Trophoblast cell (in vitro differentiated cells and primary cell): ENCODE data around the gene ERCC2.
A peak's percentile ranks its signal among the peaks of the same experiment; 100 is the strongest.

Experiments used
- DNase-seq, 2 donors: peaks; one replicate each; pipeline ENCODE4 v3.0.0-alpha.2; 2016
- H2AFZ ChIP-seq: 2 replicates; pipeline ENCODE4 v1.6.1; 2013; ENCODE audit warnings: low read length, moderate library complexity, mild to moderate bottlenecking; ENCODE audit not compliant: insufficient read depth, poor library complexity
- H2AK5ac ChIP-seq: 2 replicates; pipeline ENCODE4 v1.6.1; 2013; ENCODE audit warnings: mild to moderate bottlenecking, low read length
- H2BK120ac ChIP-seq: 2 replicates; pipeline ENCODE4 v1.6.1; 2013; ENCODE audit warnings: low read length, mild to moderate bottlenecking, moderate library complexity; ENCODE audit not compliant: insufficient read depth, poor library complexity
- H2BK12ac ChIP-seq: 2 replicates; pipeline ENCODE4 v1.6.1; 2013; ENCODE audit warnings: mild to moderate bottlenecking, low read length, moderate library complexity
- H2BK5ac ChIP-seq: 2 replicates; pipeline ENCODE4 v1.6.1; 2013; ENCODE audit warnings: low read length, low read depth, moderate library complexity, mild to moderate bottlenecking; ENCODE audit not compliant: poor library complexity
- H3K14ac ChIP-seq: 2 replicates; pipeline ENCODE4 v1.6.1; 2013; ENCODE audit warnings: mild to moderate bottlenecking, low read length
- H3K18ac ChIP-seq: 2 replicates; pipeline ENCODE4 v1.6.1; 2013; ENCODE audit warnings: mild to moderate bottlenecking, low read length
- H3K23ac ChIP-seq: 2 replicates; pipeline ENCODE4 v1.6.1; 2013; ENCODE audit warnings: low read length
- H3K27ac ChIP-seq: 2 replicates; pipeline ENCODE4 v1.5.1; 2013; ENCODE audit warnings: low read depth, mild to moderate bottlenecking, inconsistent platforms, low read length, moderate library complexity
- H3K27me3 ChIP-seq: 2 replicates; pipeline ENCODE4 v1.6.1; 2013; ENCODE audit warnings: inconsistent platforms, mild to moderate bottlenecking, low read length, moderate library complexity; ENCODE audit not compliant: insufficient read depth
- H3K36me3 ChIP-seq, 2 experiments: 1 replicate in 1 of 2; 2 replicates in 1 of 2; pipeline ENCODE4 v1.6.1; 2013; ENCODE audit warnings: low read length in 2 of 2, mild to moderate bottlenecking in 2 of 2, moderate library complexity in 1 of 2; ENCODE audit not compliant: insufficient read depth in 2 of 2, control insufficient read depth in 1 of 2
- H3K4ac ChIP-seq: 2 replicates; pipeline ENCODE4 v1.6.1; 2013; ENCODE audit warnings: low read depth, mild to moderate bottlenecking, low read length, moderate library complexity
- H3K4me1 ChIP-seq, 2 experiments: 1 replicate in 1 of 2; 2 replicates in 1 of 2; pipeline ENCODE4 v1.6.1; 2013; ENCODE audit warnings: low read length in 2 of 2, mild to moderate bottlenecking in 2 of 2, moderate library complexity in 1 of 2; ENCODE audit not compliant: insufficient read depth in 2 of 2, control insufficient read depth in 1 of 2
- H3K4me2 ChIP-seq: 2 replicates; pipeline ENCODE4 v1.6.1; 2013; ENCODE audit warnings: inconsistent platforms, mild to moderate bottlenecking, low read length, moderate library complexity
- H3K4me3 ChIP-seq: 2 replicates; pipeline ENCODE4 v1.5.1; 2013; ENCODE audit warnings: mild to moderate bottlenecking, low read depth, low read length, inconsistent platforms
- H3K79me1 ChIP-seq: one replicate; pipeline ENCODE4 v1.6.1; 2013; ENCODE audit warnings: low read length
- H3K79me2 ChIP-seq: 2 replicates; pipeline ENCODE4 v1.6.1; 2013; ENCODE audit warnings: low read length, mild to moderate bottlenecking; ENCODE audit not compliant: control insufficient read depth, insufficient read depth, poor library complexity
- H3K9ac ChIP-seq: 2 replicates; pipeline ENCODE4 v1.6.1; 2013; ENCODE audit warnings: mild to moderate bottlenecking, low read length
- H3K9me3 ChIP-seq: 2 replicates; pipeline ENCODE4 v1.6.1; 2013; ENCODE audit warnings: low read depth, mild to moderate bottlenecking, control low read depth, inconsistent platforms, low read length; ENCODE audit not compliant: insufficient read depth
- H4K12ac ChIP-seq: 2 replicates; pipeline ENCODE4 v1.6.1; 2013; ENCODE audit warnings: low read depth, mild to moderate bottlenecking, low read length, moderate library complexity
- H4K8ac ChIP-seq: 2 replicates; pipeline ENCODE4 v1.6.1; 2013; ENCODE audit warnings: low read depth, mild to moderate bottlenecking, low read length, moderate library complexity
- H4K91ac ChIP-seq: one replicate; pipeline ENCODE4 v1.6.1; 2013; ENCODE audit warnings: low read depth, mild to moderate bottlenecking, low read length, moderate library complexity
- WGBS: extraction: QIAGEN DNeasy Blood & Tissue Kit; methylation state at CpG from one replicate; pipeline ENCODE4 v1.1.7; 2013; ENCODE audit warnings: missing lambda C conversion rate; ENCODE audit not compliant: insufficient read length, insufficient coverage; ENCODE audit errors: extremely low coverage; 5-methylcytosine and 5-hydroxymethylcytosine counted together

ERCC2 gene

GRCh38 chr19:45391871-45392665 is 21.7 kb upstream of the ERCC2 start:
- Histone ChIP-seq H3K79me2 (no peaks in the 10 kb centered on the region), H2BK12ac (no peak overlapping the region), H3K27ac (no peak overlapping the region), H4K91ac (no peak overlapping the region), H3K23ac (no peak overlapping the region), H3K27me3 (no peaks in the 10 kb centered on the region), H3K4me1 (no peaks in the 10 kb centered on the region), H2AFZ (no peak overlapping the region), H3K4me2 (no peak overlapping the region), H3K9ac (no peak overlapping the region), H3K9me3 (peaks cover 2% of the 10 kb centered on the region), H4K8ac (no peak overlapping the region), H3K79me1 (no peaks in the 10 kb centered on the region), H3K18ac (no peak overlapping the region), H4K12ac (no peak overlapping the region), H2AK5ac (no peak overlapping the region), H3K4ac (no peak overlapping the region), H3K4me3 (no peak overlapping the region), H3K36me3 (peaks cover 49 to 57% of the 10 kb centered on the region in 2 experiments), H2BK5ac (no peak overlapping the region), H3K14ac (no peak overlapping the region), H2BK120ac (no peak overlapping the region)
- WGBS, result no CpG with 5 or more reads among the region's 21 CpGs
- no peak for DNase-seq

DNA sequence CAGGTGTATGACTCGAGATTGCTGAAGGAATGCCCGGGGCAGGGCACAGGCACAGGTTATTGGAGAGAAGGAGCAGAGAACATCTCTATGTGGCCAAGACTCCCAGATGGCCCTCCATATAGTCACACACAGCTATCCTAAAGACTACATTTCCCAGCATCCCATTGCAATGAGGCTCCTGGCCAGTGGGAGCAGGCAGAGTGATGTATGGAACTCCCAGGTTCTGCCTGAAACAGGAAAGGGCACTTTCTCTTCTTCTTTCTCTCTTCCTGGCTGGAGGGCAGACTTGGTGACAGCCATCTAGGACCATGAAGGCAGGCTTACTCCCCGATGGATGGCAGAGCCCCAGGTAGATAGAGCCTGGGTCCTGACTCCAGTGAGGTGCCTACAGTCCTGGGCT is 21.0 kb upstream of the ERCC2 start:
- Histone ChIP-seq H4K12ac (no peak overlapping the region), H3K18ac (no peak overlapping the region), H3K23ac (no peak overlapping the region), H3K79me1 (no peaks in the 10 kb centered on the region), H2AFZ (no peak overlapping the region), H3K4me2 (no peak overlapping the region), H2AK5ac (no peak overlapping the region), H3K36me3 (peaks cover 42 to 50% of the 10 kb centered on the region in 2 experiments), H3K4me3 (no peak overlapping the region), H3K9ac (no peak overlapping the region), H3K79me2 (no peaks in the 10 kb centered on the region), H3K27ac (no peak overlapping the region), H3K4ac (no peak overlapping the region), H4K8ac (no peak overlapping the region), H2BK5ac (no peak overlapping the region), H3K14ac (no peak overlapping the region), H3K27me3 (no peaks in the 10 kb centered on the region), H2BK12ac (no peak overlapping the region), H3K4me1 (no peaks in the 10 kb centered on the region), H4K91ac (no peak overlapping the region), H3K9me3 (peaks cover 2% of the 10 kb centered on the region), H2BK120ac (no peak overlapping the region)
- no CpG with 5 or more reads among the region's 3 CpGs for WGBS
- no peak for DNase-seq

DNA sequence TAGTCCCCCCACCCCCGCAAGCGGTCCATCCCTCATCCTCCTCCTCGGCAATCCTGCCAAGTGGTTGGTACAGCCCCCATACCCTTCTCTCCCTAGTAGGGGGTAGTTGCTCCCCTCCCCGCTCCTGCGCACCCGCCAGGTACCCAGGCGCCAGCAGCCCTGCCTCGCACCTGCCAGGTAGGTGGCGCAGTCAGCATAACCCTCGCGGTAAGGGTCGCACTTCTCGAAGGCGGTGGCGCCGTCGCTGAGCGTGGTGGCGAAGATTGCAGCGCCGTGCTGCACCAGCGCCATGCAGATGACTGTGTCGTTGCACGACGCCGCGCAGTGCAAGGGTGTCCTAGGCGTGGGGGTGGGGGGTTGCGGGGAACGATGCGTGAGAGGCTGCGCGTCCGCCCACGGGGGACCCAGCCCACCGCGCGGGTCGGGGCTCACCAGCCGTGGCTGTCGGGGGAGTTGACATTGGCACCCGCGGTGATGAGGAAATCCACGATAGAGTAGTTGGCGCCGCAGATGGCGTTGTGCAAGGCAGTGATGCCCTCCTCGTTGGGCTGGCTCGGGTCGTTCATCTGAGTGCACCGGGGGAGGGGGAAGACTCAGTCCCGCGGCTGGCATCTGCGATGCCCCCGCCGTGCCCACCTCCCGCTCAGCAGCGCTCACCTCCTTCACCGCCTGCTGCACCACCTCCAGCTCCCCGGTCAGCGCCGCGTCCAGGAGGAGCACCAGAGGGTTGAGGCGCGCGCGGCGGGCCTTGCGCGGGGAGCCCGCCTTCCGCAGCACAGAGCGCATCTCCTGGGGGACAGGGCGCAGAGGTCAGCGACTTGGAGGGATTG is 15.2 kb upstream of the ERCC2 start:
- WGBS, result no CpG with 5 or more reads among the region's 75 CpGs

DNA sequence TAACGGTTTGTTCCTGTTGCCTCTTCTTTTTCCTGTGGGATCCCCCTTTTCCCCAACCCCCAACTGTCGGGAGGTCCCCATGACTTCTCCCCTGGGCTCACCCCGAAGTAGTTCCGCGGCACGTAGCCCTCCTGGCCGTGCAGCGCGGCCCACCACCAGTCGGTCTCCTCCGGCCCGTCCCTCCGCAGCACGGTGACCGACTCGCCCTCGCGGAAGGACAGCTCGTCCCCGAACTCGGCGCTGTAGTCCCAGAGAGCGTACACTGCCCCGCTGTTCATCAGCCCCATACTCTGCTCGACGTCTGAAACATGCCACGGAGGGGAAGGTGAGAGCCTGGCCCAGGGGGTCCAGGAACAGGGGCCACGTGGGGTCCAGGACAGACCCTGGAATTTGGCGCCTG is 12.1 kb upstream of the ERCC2 start:
- no peak overlapping the region for H3K4me3 ChIP-seq
- no peaks in the 10 kb centered on the region for H3K4me1 ChIP-seq
- no peak overlapping the region for H4K12ac ChIP-seq
- DNase-seq, result no peak
- no peak overlapping the region for H3K14ac ChIP-seq
- no peak overlapping the region for H2BK12ac ChIP-seq
- no peak overlapping the region for H3K9ac ChIP-seq
- WGBS, result no CpG with 5 or more reads among the region's 29 CpGs
- H2BK120ac ChIP-seq, result no peak overlapping the region
- no peak overlapping the region for H4K91ac ChIP-seq
- H3K27me3 ChIP-seq, result no peaks in the 10 kb centered on the region
- no peak overlapping the region for H3K4me2 ChIP-seq
- no peaks in the 10 kb centered on the region for H3K79me2 ChIP-seq
- no peak overlapping the region for H3K27ac ChIP-seq
- no peak overlapping the region for H2AFZ ChIP-seq
- no peak overlapping the region for H4K8ac ChIP-seq
- H3K79me1 ChIP-seq, result no peaks in the 10 kb centered on the region
- no peak overlapping the region for H2BK5ac ChIP-seq
- no peak overlapping the region for H2AK5ac ChIP-seq
- peaks cover 29 to 41% of the 10 kb centered on the region in 2 experiments for H3K36me3 ChIP-seq
- no peaks in the 10 kb centered on the region for H3K9me3 ChIP-seq
- no peak overlapping the region for H3K4ac ChIP-seq
- H3K23ac ChIP-seq, result no peak overlapping the region
- H3K18ac ChIP-seq, result no peak overlapping the region

More for the DNA sequence above, 15.2 kb upstream of the ERCC2 start:
- no peak overlapping the region for H3K4me2 ChIP-seq
- H2BK5ac ChIP-seq, result no peak overlapping the region
- H2AK5ac ChIP-seq, result no peak overlapping the region
- H4K12ac ChIP-seq, result no peak overlapping the region
- H3K14ac ChIP-seq, result no peak overlapping the region
- no peaks in the 10 kb centered on the region for H3K9me3 ChIP-seq
- H3K27me3 ChIP-seq, result no peaks in the 10 kb centered on the region
- no peak overlapping the region for H3K4ac ChIP-seq
- no peaks in the 10 kb centered on the region for H3K4me1 ChIP-seq
- H3K18ac ChIP-seq, result no peak overlapping the region
- no peak overlapping the region for H4K91ac ChIP-seq
- H3K79me2 ChIP-seq, result no peaks in the 10 kb centered on the region
- H3K36me3 ChIP-seq, result peaks cover 29 to 34% of the 10 kb centered on the region in 2 experiments
- H2AFZ ChIP-seq, result peak overlapping the region; percentile 11
- no peak overlapping the region for H4K8ac ChIP-seq
- H3K23ac ChIP-seq, result no peak overlapping the region
- H3K4me3 ChIP-seq, result no peak overlapping the region
- H2BK120ac ChIP-seq, result no peak overlapping the region
- no peak overlapping the region for H3K9ac ChIP-seq
- H2BK12ac ChIP-seq, result no peak overlapping the region
- H3K27ac ChIP-seq, result no peak overlapping the region
- no peak for DNase-seq
- no peaks in the 10 kb centered on the region for H3K79me1 ChIP-seq
